Effector memory CD4-positive, alpha-beta T cell (primary cell): Measurements from ENCODE around the gene CACNB4.
"Not testable (repeated sequence)": the region's sequence is repeated elsewhere in the genome, so short reads cannot be mapped to it uniquely, and the experiment has no call there.

ENCODE experiments used
- DNase-seq, 3 donors: peaks; one replicate each; pipeline ENCODE4 v3.0.0-alpha.2; 2020
- H3K27ac ChIP-seq: 2 replicates; pipeline ENCODE4 v1.7.0; 2013; ENCODE audit warnings: mild to moderate bottlenecking, low read length, moderate library complexity; ENCODE audit not compliant: insufficient read depth, poor library complexity, severe bottlenecking
- H3K27me3 ChIP-seq: replicated peaks from 2 replicates; pipeline ENCODE4 v1.7.0; 2013; ENCODE audit warnings: mild to moderate bottlenecking, low read length; ENCODE audit not compliant: insufficient read depth, control insufficient read depth, poor library complexity, severe bottlenecking
- H3K36me3 ChIP-seq: 2 replicates; pipeline ENCODE4 v1.7.0; 2013; ENCODE audit warnings: mild to moderate bottlenecking, low read length, moderate library complexity; ENCODE audit not compliant: control insufficient read depth, insufficient read depth
- H3K4me1 ChIP-seq: 2 replicates; pipeline ENCODE4 v1.7.0; 2013; ENCODE audit warnings: low read length, mild to moderate bottlenecking; ENCODE audit not compliant: control insufficient read depth, insufficient read depth, poor library complexity, severe bottlenecking
- H3K4me3 ChIP-seq: 2 replicates; pipeline ENCODE4 v1.7.0; 2013; ENCODE audit warnings: low read length, low read depth, mild to moderate bottlenecking; ENCODE audit not compliant: insufficient read depth, poor library complexity, severe bottlenecking
- H3K9me3 ChIP-seq: 2 replicates; pipeline ENCODE4 v1.7.0; 2013; ENCODE audit warnings: mild to moderate bottlenecking, low read length, moderate library complexity; ENCODE audit not compliant: control insufficient read depth
- total RNA-seq, 3 donors: gene quantifications; one replicate each; lab custom pipeline; 2026; lab: John Stamatoyannopoulos, UW

CACNB4 gene
- total RNA-seq: 0 to 0.70 (median 0.58) reads per million in 3 donors

DNA sequence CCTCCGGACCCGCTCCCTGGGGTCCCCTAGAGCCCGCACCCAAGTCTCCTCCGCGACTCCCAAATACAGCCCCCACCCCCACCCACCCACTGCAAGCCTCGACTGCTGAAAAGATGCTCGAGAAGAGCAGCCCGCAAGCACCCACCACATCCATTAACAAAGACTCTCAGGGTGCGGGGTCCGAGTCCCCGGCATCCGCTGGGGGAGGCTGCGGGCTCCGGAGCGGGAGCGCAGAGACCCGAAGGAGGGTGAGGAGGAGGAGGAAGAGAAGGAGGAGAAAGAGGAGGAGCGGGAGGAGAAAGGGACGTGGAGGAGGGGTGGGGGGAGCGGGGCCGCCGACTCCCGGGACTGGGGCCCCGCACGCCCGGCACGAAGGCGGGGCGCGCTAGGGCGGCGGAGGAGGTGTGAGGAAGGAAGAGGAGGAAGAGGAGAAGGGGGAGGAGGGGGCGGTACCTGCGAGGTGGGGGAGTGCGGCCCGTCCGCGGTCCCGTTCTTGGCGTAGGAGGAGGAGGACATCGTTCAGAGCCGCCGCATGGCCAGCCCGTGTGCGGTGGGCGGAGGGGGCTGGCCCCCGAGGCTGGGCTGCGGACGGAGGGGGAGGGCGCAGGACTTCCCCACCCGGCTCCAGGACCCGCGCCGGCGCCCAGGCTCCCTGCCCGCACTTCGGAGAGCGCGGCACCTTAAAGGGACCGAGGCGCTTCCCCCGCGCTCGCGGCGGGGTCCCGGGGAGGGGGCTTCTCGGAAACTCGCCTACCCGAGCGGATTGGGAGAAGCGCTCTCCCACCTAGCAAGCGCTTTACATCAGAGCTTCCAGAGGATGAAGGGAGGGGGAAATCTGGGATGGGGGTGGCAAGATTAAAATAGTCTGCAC lies at the start of gene CACNB4:
Gene CACNB4, minus strand, starts transcription at position 549 of the 871 bp plus-strand sequence.
- peaks cover 22% of the 10 kb centered on the region for H3K27me3 ChIP-seq
- H3K36me3 ChIP-seq: no peaks in the 10 kb centered on the region
- H3K27ac ChIP-seq: no peak within 1 kb of the TSS
- peaks cover 14% of the 10 kb centered on the region for H3K4me1 ChIP-seq
- H3K9me3 ChIP-seq: no peaks in the 10 kb centered on the region
- DNase-seq: no peak
- H3K4me3 ChIP-seq: peak within 1 kb of the TSS; percentile 62

DNA sequence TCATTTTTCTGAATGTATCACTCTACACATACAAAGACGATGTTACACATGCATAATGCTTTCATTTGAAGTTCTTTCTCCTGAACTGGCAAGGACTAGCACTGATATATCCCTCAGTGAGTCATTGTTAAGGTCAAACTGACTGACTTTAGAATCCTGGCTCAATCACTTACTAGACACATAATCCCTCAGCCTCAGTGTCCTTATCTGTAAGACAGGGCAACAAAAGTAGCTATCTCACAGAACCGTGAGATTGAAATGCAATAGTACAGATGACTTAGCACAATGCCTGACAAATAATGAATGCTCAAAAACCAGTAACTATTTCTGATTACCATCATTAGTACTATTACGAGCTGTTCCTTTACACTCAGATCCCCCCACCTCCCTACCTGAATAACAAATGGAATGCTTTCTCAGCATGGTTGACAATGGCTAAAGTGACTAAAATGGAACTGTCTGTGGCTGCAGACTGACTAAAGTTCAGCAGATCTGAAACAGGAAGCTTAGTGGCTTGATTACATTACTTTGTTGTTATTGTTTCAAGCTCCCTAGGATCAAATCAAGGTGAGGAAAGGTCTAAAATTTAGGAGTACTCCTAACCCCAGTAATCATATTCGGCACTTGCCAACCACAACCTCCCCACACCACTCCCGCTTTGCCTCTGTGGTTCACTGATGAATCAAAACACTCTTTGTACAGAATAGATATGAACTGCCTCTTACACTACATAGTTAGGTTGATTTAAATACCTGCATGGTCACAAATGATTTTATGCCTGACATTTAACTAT lies 35.8 kb upstream of the CACNB4 start:
- DNase-seq: no peak

DNA sequence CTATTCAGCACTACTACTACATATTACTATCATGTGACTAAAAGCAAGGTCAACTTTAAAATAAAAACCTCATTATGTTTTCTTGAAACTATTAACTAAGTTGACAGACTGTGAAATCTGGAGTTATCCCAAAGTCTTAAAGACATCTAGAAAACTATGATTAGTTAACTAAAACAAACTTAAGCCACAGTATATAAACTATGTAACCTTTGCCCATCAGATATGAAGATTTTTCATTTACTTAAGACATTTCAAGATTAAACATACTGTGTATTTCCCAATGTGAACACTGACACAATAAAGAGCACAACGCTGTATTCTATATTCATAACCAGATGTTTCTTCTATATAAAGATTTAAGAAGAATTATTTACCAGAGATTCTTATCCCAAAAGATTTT lies 33.5 kb upstream of the CACNB4 start:
- Histone ChIP-seq H3K27me3 (no peaks in the 10 kb centered on the region), H3K36me3 (peaks cover 3% of the 10 kb centered on the region), H3K4me3 (no peak overlapping the region), H3K27ac (no peak overlapping the region), H3K9me3 (no peaks in the 10 kb centered on the region), H3K4me1 (no peaks in the 10 kb centered on the region)
- DNase-seq: no peak

More for the DNA sequence above, 35.8 kb upstream of the CACNB4 start:
- H3K27ac ChIP-seq: no peak overlapping the region
- no peak overlapping the region for H3K4me3 ChIP-seq
- no peaks in the 10 kb centered on the region for H3K4me1 ChIP-seq
- H3K9me3 ChIP-seq: no peaks in the 10 kb centered on the region
- H3K27me3 ChIP-seq: no peaks in the 10 kb centered on the region
- H3K36me3 ChIP-seq: peaks cover 3% of the 10 kb centered on the region

DNA sequence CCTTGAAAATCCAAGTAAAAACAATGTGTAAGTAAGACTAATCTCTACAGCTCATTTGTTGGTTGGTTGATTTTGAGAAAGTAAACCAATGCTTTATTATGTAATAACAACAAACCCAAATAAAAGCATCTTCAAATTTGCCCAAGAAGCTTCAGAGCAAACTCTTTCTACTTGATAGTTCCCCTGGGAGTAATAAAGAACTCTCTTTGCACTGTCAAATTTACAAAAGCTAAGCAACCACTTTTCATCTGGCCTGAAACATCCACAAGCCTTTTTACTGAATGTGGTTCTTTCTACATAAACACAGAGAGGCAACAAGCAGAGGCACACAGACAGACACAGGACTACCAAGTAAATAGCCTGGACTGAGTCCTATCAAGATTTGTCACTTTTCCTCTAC lies 28.8 kb upstream of the CACNB4 start:
- H3K27me3 ChIP-seq: no peaks in the 10 kb centered on the region
- H3K9me3 ChIP-seq: no peaks in the 10 kb centered on the region
- H3K36me3 ChIP-seq: peaks cover 2% of the 10 kb centered on the region
- DNase-seq: no peak
- no peak overlapping the region for H3K27ac ChIP-seq
- H3K4me1 ChIP-seq: no peaks in the 10 kb centered on the region
- H3K4me3 ChIP-seq: no peak overlapping the region

DNA sequence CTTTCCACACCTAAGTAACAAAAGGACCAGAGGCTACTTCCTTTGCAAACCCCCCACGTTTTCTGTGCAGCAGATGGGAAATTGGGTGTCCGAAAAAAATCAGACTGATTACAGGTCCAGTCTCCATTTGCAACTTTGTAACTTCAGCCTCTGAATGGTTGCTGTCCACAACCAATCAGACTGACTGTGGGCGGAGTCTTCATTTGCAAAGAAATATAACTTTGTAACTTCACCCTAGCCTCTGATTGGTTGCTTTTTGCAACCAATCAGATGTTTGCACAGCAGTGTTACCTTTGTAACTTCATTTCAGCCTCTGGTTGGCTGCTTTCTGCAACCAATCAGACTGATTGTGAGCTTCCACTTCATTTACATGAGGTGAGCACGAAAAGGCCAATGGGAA lies 27.8 kb upstream of the CACNB4 start:
- Histone ChIP-seq H3K36me3 (peaks cover 2% of the 10 kb centered on the region), H3K27me3 (no peaks in the 10 kb centered on the region), H3K4me3 (no peak overlapping the region), H3K27ac (no peak overlapping the region), H3K9me3 (no peaks in the 10 kb centered on the region), H3K4me1 (no peaks in the 10 kb centered on the region)
- no peak for DNase-seq

DNA sequence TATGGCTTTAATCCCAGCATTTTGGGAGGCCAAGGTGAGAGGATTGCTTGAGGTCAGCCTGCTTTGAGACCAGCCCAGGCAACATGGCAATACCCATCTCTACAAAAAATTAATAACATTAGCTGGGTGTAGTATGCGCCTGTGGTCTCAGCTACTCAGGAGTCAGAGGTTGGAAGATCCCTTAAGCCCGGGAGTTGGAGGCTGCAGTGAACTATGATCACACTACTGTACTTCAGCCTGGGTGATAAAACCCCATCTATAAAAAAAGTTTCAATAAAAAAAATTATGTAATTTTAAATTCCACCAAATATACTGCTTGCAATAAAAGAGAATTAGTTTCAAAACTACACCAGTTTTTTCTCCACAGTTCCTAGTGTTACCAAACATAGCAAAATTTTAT lies 23.3 kb upstream of the CACNB4 start:
- Histone ChIP-seq H3K4me1 (no peaks in the 10 kb centered on the region), H3K27ac (no peak overlapping the region), H3K9me3 (no peaks in the 10 kb centered on the region), H3K27me3 (no peaks in the 10 kb centered on the region), H3K36me3 (peaks cover 2% of the 10 kb centered on the region), H3K4me3 (no peak overlapping the region)
- no peak for DNase-seq

DNA sequence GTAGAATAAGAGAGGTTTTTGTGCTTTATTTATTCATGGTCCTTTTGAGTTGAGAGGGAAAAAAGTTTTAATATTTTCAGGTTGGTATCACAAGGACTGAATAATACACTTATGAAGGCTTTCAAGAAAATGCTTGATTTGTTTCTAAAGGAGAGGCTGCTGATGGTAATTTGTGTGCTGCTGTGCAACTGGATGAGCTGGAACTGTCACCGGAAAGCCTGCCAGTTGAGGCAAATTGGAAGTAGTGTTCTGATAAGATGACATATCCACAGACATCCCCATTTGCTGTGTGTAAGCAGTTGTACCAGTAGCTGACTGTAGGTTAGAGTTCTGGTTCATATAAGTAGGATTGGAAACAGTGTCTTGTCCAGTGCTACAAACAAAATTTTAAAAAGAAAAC lies 21.6 kb upstream of the CACNB4 start:
- no peak for DNase-seq

DNA sequence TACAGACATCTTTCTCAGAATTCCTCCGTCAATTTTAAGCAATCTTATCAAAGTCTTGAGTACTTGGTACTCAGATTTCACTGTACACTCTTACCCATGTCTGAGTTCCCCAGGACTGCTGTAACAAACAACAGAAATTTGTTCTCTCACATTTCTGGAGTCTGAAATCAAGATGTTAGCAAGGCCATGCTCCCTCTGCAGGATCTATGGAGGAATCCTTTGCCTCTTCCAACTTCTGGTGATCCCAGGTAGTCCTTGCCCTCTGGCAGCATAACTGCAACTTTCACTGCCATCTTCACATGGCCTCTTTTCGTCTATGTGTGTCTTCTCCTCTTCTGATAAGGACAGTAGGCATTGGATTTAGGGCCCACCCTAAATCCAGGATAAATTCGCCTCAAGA lies 17.1 kb upstream of the CACNB4 start:
- no peak for DNase-seq
- no peak overlapping the region for H3K4me3 ChIP-seq
- H3K27me3 ChIP-seq: no peaks in the 10 kb centered on the region
- no peaks in the 10 kb centered on the region for H3K4me1 ChIP-seq
- no peaks in the 10 kb centered on the region for H3K36me3 ChIP-seq
- no peaks in the 10 kb centered on the region for H3K9me3 ChIP-seq
- H3K27ac ChIP-seq: no peak overlapping the region

More for the DNA sequence above, 21.6 kb upstream of the CACNB4 start:
- Histone ChIP-seq H3K4me1 (no peaks in the 10 kb centered on the region), H3K27me3 (no peaks in the 10 kb centered on the region), H3K27ac (no peak overlapping the region), H3K9me3 (no peaks in the 10 kb centered on the region), H3K4me3 (no peak overlapping the region), H3K36me3 (no peaks in the 10 kb centered on the region)

DNA sequence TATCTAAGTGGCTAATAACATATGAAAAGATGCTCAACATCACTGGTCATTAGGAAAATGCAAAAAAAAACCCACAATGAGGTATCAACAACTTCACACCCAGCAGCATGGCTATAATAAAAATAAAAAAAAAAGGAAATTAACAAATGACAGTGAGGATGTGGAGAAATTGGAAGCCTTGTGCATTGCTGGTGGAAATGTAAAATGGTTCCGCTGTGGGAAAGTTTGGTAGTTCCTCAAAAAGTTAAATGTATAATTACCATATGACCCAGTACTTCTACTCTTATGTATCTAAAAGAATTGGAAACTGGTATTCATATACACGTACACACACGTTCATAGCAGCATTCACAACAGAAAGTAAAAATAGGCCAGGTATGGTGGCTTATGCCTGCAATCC lies 15.5 kb upstream of the CACNB4 start:
- no peaks in the 10 kb centered on the region for H3K36me3 ChIP-seq
- no peak overlapping the region for H3K27ac ChIP-seq
- H3K4me1 ChIP-seq: no peaks in the 10 kb centered on the region
- no peak for DNase-seq
- H3K9me3 ChIP-seq: no peaks in the 10 kb centered on the region
- H3K4me3 ChIP-seq: no peak overlapping the region
- no peaks in the 10 kb centered on the region for H3K27me3 ChIP-seq

DNA sequence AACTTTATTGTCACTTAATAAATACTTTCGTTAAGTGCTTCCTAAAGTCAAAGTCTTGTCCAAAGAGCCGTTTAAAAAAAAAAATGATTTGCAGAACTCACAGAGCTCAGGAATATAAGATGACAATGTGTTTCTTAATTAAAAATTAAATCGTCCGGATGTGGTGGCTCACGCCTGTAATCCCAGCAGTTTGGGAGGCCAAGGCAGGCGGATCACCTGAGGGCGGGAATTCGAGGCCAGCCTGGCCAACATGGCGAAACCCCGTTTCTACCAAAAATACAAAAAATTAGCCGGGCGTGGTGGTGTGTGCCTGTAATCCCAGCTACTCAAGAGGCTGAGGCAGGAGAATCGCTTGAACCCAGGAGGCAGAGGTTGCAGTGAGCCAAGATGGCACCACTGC lies 8.3 kb upstream of the CACNB4 start:
- not testable (repeated sequence) for H3K36me3 ChIP-seq, DNase-seq, H3K4me1 ChIP-seq, H3K4me3 ChIP-seq, H3K9me3 ChIP-seq, H3K27me3 ChIP-seq, H3K27ac ChIP-seq
